GM12865 (cell line): Measurements from ENCODE around the gene CD44.

Source experiments
- DNase-seq: peaks from one replicate; pipeline ENCODE4 v3.0.0; 2010; ENCODE audit warnings: low read depth
- H3K4me3 ChIP-seq: 2 replicates; pipeline ENCODE4 v1.5.1; 2011; ENCODE audit warnings: mild to moderate bottlenecking, low read depth, low read length, control low read depth
- TF ChIP-seq, protein P1 (sequence below): IDR thresholded peaks from 2 replicates; pipeline ENCODE4 v1.5.1; 2011; ENCODE audit warnings: low read length, control low read depth, low read depth, inconsistent platforms; ENCODE audit not compliant: insufficient read depth; ENCODE audit errors: missing control alignments

The CD44 gene

DNA sequence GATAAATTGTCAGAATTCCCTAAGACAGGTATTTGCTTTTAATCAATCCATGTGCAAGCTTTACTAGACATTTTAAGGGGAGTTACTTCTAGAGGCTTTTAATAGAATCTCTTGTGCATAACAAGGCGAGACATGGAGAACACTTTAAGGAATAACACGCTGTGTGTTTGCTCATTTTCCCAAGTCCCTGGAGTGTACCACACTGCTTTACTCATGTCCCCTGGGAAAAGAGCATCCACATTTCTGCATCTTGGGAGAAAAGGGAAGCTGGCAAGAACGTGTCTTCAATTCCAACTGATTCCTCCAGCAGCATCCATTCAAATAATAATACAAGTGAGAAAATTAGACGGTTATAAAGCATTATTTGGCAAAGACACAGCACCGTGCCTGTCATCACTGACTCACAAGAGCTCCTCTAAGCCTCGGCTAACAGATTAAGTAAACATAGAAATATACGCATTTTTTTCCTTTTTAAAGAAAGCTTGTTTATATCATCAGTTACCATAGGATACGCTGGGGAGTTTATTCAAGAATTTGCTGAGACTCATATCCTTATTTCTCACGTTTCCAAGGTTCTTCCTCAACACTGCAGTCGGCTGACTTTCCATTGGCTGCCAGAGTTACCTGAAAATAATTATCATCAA lies 121.5 kb downstream of the CD44 start:
- H3K4me3 ChIP-seq: no peak overlapping the region
- TF ChIP-seq, protein P1, sequence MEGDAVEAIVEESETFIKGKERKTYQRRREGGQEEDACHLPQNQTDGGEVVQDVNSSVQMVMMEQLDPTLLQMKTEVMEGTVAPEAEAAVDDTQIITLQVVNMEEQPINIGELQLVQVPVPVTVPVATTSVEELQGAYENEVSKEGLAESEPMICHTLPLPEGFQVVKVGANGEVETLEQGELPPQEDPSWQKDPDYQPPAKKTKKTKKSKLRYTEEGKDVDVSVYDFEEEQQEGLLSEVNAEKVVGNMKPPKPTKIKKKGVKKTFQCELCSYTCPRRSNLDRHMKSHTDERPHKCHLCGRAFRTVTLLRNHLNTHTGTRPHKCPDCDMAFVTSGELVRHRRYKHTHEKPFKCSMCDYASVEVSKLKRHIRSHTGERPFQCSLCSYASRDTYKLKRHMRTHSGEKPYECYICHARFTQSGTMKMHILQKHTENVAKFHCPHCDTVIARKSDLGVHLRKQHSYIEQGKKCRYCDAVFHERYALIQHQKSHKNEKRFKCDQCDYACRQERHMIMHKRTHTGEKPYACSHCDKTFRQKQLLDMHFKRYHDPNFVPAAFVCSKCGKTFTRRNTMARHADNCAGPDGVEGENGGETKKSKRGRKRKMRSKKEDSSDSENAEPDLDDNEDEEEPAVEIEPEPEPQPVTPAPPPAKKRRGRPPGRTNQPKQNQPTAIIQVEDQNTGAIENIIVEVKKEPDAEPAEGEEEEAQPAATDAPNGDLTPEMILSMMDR: no peak
- DNase-seq: no peak

DNA sequence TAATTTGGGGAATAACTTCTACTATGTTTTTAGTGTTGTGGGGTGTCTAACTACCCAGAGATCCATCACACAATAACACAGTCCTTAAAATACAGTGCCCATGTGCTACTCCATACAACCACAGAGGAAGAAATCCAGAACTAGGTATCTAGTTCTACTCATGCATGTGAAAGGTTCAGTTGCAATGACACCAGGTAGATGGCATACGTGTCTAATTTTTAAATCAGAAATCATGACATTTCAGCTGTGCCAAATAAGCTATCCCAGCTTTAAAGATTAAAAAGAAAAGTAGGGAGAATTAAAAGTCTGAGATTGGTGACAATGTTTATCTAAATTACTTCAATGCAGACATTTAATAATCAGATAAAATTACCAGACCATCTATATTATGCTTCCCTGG lies 122.2 kb downstream of the CD44 start:
- H3K4me3 ChIP-seq: no peak overlapping the region
- no peak for DNase-seq
- TF ChIP-seq, protein P1: no peak

DNA sequence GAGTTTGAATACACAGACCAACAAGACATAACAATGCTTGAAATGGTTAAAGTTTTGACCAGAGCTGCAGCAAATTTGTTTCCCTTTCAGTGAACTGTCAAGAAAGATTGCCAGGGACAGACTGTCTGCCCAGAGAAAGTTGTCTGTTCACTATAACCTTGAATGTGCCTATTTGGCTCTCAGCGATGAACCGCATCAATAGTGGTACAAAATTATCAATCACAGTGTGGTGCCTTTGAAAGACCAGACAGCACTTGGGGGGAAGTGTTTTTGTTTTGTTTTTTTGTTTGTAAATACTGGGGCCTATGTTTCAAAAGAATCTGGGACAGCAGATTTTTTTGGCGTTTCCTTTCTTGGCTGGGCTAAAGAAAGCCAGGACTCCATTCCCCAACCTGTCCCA lies 123.1 kb downstream of the CD44 start:
- H3K4me3 ChIP-seq: no peak overlapping the region
- TF ChIP-seq, protein P1: no peak
- DNase-seq: no peak

DNA sequence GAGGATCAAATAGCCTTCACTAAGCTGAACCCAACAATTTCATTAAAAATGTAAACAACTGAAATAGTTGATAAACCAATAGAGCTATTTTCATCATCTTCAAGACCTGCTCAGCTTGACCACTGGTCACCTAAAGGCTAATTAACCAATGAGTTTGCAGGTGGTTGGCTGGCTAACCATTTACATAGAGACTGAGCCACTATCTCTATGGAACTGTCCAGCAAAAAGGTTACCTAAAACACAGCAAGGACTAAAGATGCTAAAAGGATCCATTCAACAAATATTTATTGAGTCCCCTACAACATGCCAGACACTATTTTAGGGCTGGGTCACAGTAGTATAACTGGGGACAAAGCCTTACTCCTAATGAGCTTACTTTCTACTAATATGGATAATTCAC lies 123.8 kb downstream of the CD44 start:
- no peak for DNase-seq
- TF ChIP-seq, protein P1: no peak

DNA sequence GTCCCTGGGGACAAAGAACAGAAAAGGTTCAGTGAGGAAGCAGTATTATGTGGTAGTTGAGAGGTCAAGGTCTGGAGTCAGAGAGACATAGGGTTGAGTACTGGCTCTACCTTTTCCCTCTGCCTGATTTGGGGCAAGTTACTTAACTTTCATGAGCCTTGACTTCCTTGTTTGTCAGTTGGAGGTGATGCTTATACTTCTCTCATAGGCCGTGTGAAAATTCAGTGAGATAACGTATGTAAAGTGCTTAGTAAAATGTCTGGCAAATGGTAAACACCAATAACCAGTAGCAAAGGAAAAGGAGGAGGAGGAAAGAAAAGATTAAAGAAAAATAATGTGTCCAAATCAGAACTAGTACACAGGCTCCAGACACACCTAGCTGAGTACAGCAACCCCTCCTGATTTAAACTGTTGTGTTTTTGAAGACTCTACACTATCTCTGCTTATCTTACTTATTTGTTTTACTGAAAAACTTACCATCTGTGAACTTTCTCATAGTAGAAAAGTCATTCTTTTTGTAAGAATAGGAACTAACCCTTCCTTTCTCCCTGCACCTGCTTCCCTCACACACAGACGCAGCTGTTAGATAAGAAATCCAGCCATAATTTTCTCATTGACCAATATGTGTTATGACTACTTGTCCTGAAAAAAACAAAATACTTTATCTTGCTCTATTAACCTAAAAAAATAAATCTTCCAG lies 126.9 kb downstream of the CD44 start:
- H3K4me3 ChIP-seq: no peak overlapping the region
- TF ChIP-seq, protein P1: no peak
- no peak for DNase-seq

More for the DNA sequence above, 123.8 kb downstream of the CD44 start:
- no peak overlapping the region for H3K4me3 ChIP-seq

DNA sequence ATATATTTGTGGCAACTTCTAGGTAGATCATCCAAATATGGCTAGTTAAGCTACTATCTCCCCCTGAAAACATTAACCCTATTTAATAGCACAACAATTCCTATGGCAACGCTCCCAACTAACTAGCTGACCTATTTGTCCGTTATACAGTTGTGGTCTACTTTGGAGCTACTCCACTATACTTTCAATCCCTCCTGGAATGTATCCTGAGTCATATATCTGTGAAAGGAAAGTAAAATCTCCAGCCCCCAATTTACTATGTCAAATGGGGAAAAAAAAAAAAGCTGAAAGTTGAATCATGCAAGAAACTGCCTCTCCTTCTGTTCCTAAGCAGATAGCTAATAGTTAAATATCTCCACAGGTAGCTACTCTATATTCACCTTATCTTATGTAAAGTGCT lies 128.5 kb downstream of the CD44 start:
- TF ChIP-seq, protein P1: no peak
- no peak overlapping the region for H3K4me3 ChIP-seq
- no peak for DNase-seq
